H9 (cell line): ENCODE data around the gene VWA5B1. TPM values are rescaled to one million over a fixed set of nuclear protein-coding genes. Genes with fewer than 3 reads are reported as not detected.

ENCODE experiments used
- DNase-seq: peaks from one replicate; pipeline ENCODE4 v3.0.0-alpha.2; 2017
- H2AFZ ChIP-seq: one replicate; pipeline ENCODE4 v1.6.1; 2013; ENCODE audit warnings: mild to moderate bottlenecking, low read length, control low read depth, moderate library complexity
- H2AK5ac ChIP-seq: 2 replicates; pipeline ENCODE4 v1.6.1; 2013; ENCODE audit warnings: low read length, control low read depth, mixed read lengths; ENCODE audit not compliant: insufficient read length
- H2BK120ac ChIP-seq: one replicate; pipeline ENCODE4 v1.6.1; 2013; ENCODE audit warnings: low read depth, mild to moderate bottlenecking, low read length, control low read depth, inconsistent platforms; ENCODE audit not compliant: poor library complexity, severe bottlenecking
- H2BK12ac ChIP-seq: 2 replicates; pipeline ENCODE4 v1.6.1; 2013; ENCODE audit warnings: low read length, control low read depth, mixed read lengths, low read depth; ENCODE audit not compliant: insufficient read length
- H2BK15ac ChIP-seq: 2 replicates; pipeline ENCODE4 v1.6.1; 2013; ENCODE audit warnings: low read depth, low read length, control low read depth
- H2BK20ac ChIP-seq: one replicate; pipeline ENCODE4 v1.6.1; 2013; ENCODE audit warnings: low read depth, mild to moderate bottlenecking, low read length, control low read depth, inconsistent platforms; ENCODE audit not compliant: poor library complexity, severe bottlenecking
- H2BK5ac ChIP-seq: 2 replicates; pipeline ENCODE4 v1.6.1; 2013; ENCODE audit warnings: low read length, control low read depth, mixed read lengths; ENCODE audit not compliant: insufficient read length
- H3K14ac ChIP-seq: 2 replicates; pipeline ENCODE4 v1.6.1; 2013; ENCODE audit warnings: low read length, control low read depth; ENCODE audit not compliant: insufficient read depth
- H3K18ac ChIP-seq: 2 replicates; pipeline ENCODE4 v1.6.1; 2013; ENCODE audit warnings: low read depth, mild to moderate bottlenecking, mixed read lengths, low read length, control low read depth; ENCODE audit not compliant: insufficient read length
- H3K23ac ChIP-seq: 2 replicates; pipeline ENCODE4 v1.6.1; 2013; ENCODE audit warnings: low read length, control low read depth, mixed read lengths, low read depth; ENCODE audit not compliant: insufficient read length
- H3K23me2 ChIP-seq: 2 replicates; pipeline ENCODE4 v1.6.1; 2013; ENCODE audit warnings: low read depth, mild to moderate bottlenecking, mixed read lengths, low read length, control low read depth; ENCODE audit not compliant: insufficient read length, poor library complexity, severe bottlenecking
- H3K27ac ChIP-seq: 2 replicates; pipeline ENCODE4 v1.5.1; 2013; ENCODE audit warnings: low read length, control low read depth, mixed read lengths, low read depth; ENCODE audit not compliant: insufficient read length
- H3K27me3 ChIP-seq: 2 replicates; pipeline ENCODE4 v1.6.1; 2013; ENCODE audit warnings: low read length, control low read depth, inconsistent platforms; ENCODE audit not compliant: insufficient read depth
- H3K4ac ChIP-seq: 2 replicates; pipeline ENCODE4 v1.6.1; 2013; ENCODE audit warnings: low read depth, mild to moderate bottlenecking, control low read depth, inconsistent platforms, low read length, moderate library complexity
- H3K4me1 ChIP-seq: 2 replicates; pipeline ENCODE4 v1.6.1; 2013; ENCODE audit warnings: low read length, control low read depth, inconsistent platforms; ENCODE audit not compliant: insufficient read depth
- H3K4me2 ChIP-seq: 2 replicates; pipeline ENCODE4 v1.6.1; 2013; ENCODE audit warnings: low read length, control low read depth, mixed read lengths; ENCODE audit not compliant: insufficient read length, insufficient read depth
- H3K56ac ChIP-seq: 2 replicates; pipeline ENCODE4 v1.6.1; 2013; ENCODE audit warnings: low read depth, mild to moderate bottlenecking, mixed read lengths, low read length, control low read depth; ENCODE audit not compliant: insufficient read length
- H3K79me1 ChIP-seq: 2 replicates; pipeline ENCODE4 v1.6.1; 2013; ENCODE audit warnings: low read depth, mild to moderate bottlenecking, moderate library complexity, low read length, control low read depth, inconsistent platforms; ENCODE audit not compliant: insufficient read depth, poor library complexity, severe bottlenecking
- H3K79me2 ChIP-seq: 2 replicates; pipeline ENCODE4 v1.6.1; 2013; ENCODE audit warnings: low read length, control low read depth, inconsistent platforms; ENCODE audit not compliant: insufficient read depth
- H3K9ac ChIP-seq: 2 replicates; pipeline ENCODE4 v1.6.1; 2013; ENCODE audit warnings: low read length, control low read depth, mixed read lengths; ENCODE audit not compliant: insufficient read length; ENCODE audit errors: extremely low read depth
- H3K9me3 ChIP-seq: one replicate; pipeline ENCODE4 v1.6.1; 2013; ENCODE audit warnings: low read depth, low read length, inconsistent platforms; ENCODE audit not compliant: control insufficient read depth
- H3T11ph ChIP-seq: one replicate; pipeline ENCODE4 v1.6.1; 2013; ENCODE audit warnings: mild to moderate bottlenecking, low read length, control low read depth, inconsistent platforms
- H4K20me1 ChIP-seq: one replicate; pipeline ENCODE4 v1.6.1; 2013; ENCODE audit not compliant: control insufficient read depth, insufficient read length, insufficient read depth
- H4K5ac ChIP-seq: 2 replicates; pipeline ENCODE4 v1.6.1; 2013; ENCODE audit warnings: low read depth, mild to moderate bottlenecking, mixed read lengths, low read length, control low read depth; ENCODE audit not compliant: insufficient read length
- H4K8ac ChIP-seq: replicated peaks from 2 replicates; pipeline ENCODE4 v1.6.1; 2013; ENCODE audit warnings: low read length, control low read depth, mixed read lengths, low read depth; ENCODE audit not compliant: insufficient read length
- H4K91ac ChIP-seq: 2 replicates; pipeline ENCODE4 v1.6.1; 2013; ENCODE audit warnings: low read depth, mild to moderate bottlenecking, moderate library complexity, mixed read lengths, low read length, control low read depth; ENCODE audit not compliant: insufficient read length
- H3K27ac Mint-ChIP-seq, 3 experiments: 2 replicates in 2 of 3; 3 replicates in 1 of 3; pipeline ENCODE4 v1.8.0; 2020 to 2021; ENCODE audit warnings: mixed read lengths in 3 of 3, mild to moderate bottlenecking in 1 of 3, moderate library complexity in 1 of 3
- H3K27me3 Mint-ChIP-seq: 2 replicates; pipeline ENCODE4 v1.8.0; 2021; ENCODE audit warnings: low read depth, mild to moderate bottlenecking, moderate library complexity, mixed read lengths
- H3K36me3 Mint-ChIP-seq, 3 experiments: 2 replicates in 2 of 3; 3 replicates in 1 of 3; pipeline ENCODE4 v1.8.0; 2020 to 2021; ENCODE audit warnings: low read depth in 3 of 3, mixed read lengths in 3 of 3; ENCODE audit not compliant: insufficient read depth in 1 of 3
- H3K4me1 Mint-ChIP-seq, 2 experiments: 2 replicates each; pipeline ENCODE4 v1.8.0; 2020; ENCODE audit warnings: mixed read lengths in 2 of 2
- H3K4me3 Mint-ChIP-seq, 2 experiments: 2 replicates in 1 of 2; 3 replicates in 1 of 2; pipeline ENCODE4 v1.8.0; 2020 to 2021; ENCODE audit warnings: mild to moderate bottlenecking in 2 of 2, mixed read lengths in 2 of 2, moderate library complexity in 1 of 2
- H3K9me3 Mint-ChIP-seq, 2 experiments: 2 replicates in 1 of 2; 3 replicates in 1 of 2; pipeline ENCODE4 v1.8.0; 2020; ENCODE audit warnings: mild to moderate bottlenecking in 2 of 2, mixed read lengths in 2 of 2, moderate library complexity in 1 of 2
- CTCF ChIP-seq: fragments of 200-600 bp; sonication (generic); conservative IDR thresholded peaks from 3 replicates; pipeline ENCODE4 v1.8.0; 2021; ENCODE audit warnings: antibody characterized with exemption, mild to moderate bottlenecking
- WGBS: extraction: QIAGEN DNeasy Blood & Tissue Kit; methylation state at CpG from one replicate; pipeline ENCODE4 v1.1.7; 2013; ENCODE audit warnings: missing lambda C conversion rate, low lambda C conversion rate, mixed read lengths; ENCODE audit not compliant: insufficient read length; ENCODE audit errors: extremely low coverage; 5-methylcytosine and 5-hydroxymethylcytosine counted together
- total RNA-seq: library from RNA; stranded (reverse); gene quantifications from 2 replicates; pipeline ENCODE4 v1.2.1, GENCODE V29; 2021

Gene VWA5B1
- total RNA-seq, 1 experiment from 2014 or later, result not detected

GRCh38 chr1:20343938-20344302 lies 53.2 kb downstream of the VWA5B1 start:
- H3T11ph ChIP-seq, result no peak overlapping the region
- Mint-ChIP-seq H3K9me3 (peaks cover 0 to 5% of the 10 kb centered on the region in 2 experiments; a peak in 4 of 5 replicates), H3K4me1 (peaks cover 9 to 30% of the 10 kb centered on the region in 2 experiments), H3K27ac (peak overlapping the region in 1 of 3 experiments; percentile 65; a peak in 1 of 7 replicates), H3K4me3 (peak overlapping the region; percentile 47 to 77), H3K27me3 (peaks cover 46% of the 10 kb centered on the region), H3K36me3 (no peaks in the 10 kb centered on the region)
- peak overlapping the region; percentile 20 for H3K9ac ChIP-seq
- no peak overlapping the region for H2BK5ac ChIP-seq
- no peak for TF ChIP-seq CTCF
- no peak overlapping the region for H2BK120ac ChIP-seq
- no peak overlapping the region for H3K56ac ChIP-seq
- H2AK5ac ChIP-seq, result no peak overlapping the region
- no peak for DNase-seq
- H2BK20ac ChIP-seq, result no peak overlapping the region
- no peak overlapping the region for H4K5ac ChIP-seq
- no peak overlapping the region for H2BK15ac ChIP-seq
- no peak overlapping the region for H3K4ac ChIP-seq
- H3K23ac ChIP-seq, result no peak overlapping the region
- H3K23me2 ChIP-seq, result peaks cover 8% of the 10 kb centered on the region
- H3K18ac ChIP-seq, result peak overlapping the region; percentile 67
- no CpG with 5 or more reads among the region's 10 CpGs for WGBS
- H4K20me1 ChIP-seq, result no peaks in the 10 kb centered on the region
- peak overlapping the region; percentile 37; the same call in 1 of the 2 replicates for H3K14ac ChIP-seq
- H3K27ac ChIP-seq, result no peak overlapping the region
- no peaks in the 10 kb centered on the region for H3K9me3 ChIP-seq
- H2AFZ ChIP-seq, result no peak overlapping the region
- H2BK12ac ChIP-seq, result no peak overlapping the region
- H3K79me2 ChIP-seq, result no peaks in the 10 kb centered on the region
- H3K27me3 ChIP-seq, result no peaks in the 10 kb centered on the region; the same call in 1 of the 2 replicates
- no peaks in the 10 kb centered on the region for H3K4me1 ChIP-seq
- no peak overlapping the region for H4K8ac ChIP-seq
- peak overlapping the region; percentile 67 for H3K4me2 ChIP-seq
- no peaks in the 10 kb centered on the region for H3K79me1 ChIP-seq
- H4K91ac ChIP-seq, result no peak overlapping the region
